ENCODE data around the gene SLC25A41.
"Not testable (repeated sequence)": the region's sequence is repeated elsewhere in the genome, so short reads cannot be mapped to it uniquely, and the experiment has no call there.

Gene SLC25A41

DNA sequence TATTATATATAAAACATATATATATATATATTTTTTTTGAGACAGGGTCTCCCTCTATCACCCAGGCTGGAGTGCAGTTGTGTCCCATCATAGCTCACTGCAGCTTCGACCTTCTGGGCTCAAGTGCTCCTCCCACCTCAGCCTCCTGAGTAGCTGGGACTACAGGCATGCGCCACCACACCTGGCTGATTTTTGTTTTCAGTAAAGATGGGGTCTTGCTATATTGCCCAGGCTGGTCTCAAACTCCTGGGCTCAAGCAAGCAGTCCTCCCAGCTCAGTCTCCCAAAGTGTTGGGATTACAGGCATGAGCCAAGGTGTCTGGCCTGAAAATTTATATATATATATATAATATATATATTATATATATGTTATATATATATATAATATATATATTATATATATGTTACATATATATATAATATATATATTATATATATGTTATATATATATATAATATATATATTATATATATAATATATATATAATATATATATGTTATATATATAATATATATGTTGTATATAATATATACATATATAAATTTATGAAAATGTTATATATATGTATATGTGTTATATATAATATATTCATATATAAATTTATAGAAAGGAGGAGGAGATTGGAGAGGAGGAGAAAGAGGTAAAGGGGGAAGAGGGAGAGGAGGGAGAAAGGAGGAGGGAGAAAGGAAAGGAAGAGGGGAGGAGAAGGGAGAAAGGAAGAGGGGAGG lies 4.7 kb downstream of the SLC25A41 start:
- DNase-seq (ENCODE audit: low spot score), result not testable (repeated sequence)

GRCh38 chr19:6427131-6427530 lies 6.4 kb downstream of the SLC25A41 start:
- DNase-seq (ENCODE audit: low spot score), result no peak

DNA sequence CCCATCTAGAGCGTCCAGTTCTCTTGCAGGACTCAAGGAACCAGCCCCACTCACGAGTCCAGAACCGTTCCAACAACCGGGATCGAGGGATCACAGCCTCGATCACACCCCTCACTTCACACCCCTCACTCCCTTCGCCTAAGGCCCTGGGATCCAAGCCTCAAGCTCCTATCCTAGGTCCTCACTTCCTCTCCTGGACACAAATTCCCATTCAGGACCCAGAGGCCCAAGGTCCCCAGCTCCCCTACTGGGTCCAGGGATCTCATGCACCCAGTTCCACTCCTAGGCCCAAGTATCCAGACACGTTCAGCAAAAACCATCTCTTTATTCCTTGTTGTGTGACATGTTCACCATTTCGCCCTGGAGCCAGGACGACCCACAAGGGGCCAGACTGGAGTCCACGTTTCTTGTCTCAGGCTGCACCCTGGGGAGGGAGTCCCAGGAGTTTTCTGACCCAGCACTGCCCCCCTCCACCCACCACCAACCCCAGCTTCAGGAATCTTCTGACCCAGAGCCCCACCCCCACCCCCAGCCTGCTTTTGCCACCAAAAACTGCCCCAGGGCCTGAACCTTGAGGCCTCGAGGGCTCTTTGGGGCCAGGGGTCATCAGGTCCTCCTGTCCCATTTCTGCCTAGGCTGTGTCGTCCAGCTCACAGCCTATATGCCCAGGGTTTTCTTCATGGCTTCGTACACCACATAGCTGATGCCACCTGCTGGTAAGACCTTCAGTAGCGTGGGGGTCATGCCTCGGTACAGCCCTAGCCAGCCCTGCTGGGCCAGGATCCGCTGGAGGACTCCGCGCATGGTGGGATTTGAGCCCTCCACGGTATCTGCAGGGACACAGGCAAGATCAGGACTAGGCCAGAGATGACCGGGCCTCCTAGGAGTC lies 7.6 kb downstream of the SLC25A41 start:
- DNase-seq (ENCODE audit: low spot score), result no peak

DNA sequence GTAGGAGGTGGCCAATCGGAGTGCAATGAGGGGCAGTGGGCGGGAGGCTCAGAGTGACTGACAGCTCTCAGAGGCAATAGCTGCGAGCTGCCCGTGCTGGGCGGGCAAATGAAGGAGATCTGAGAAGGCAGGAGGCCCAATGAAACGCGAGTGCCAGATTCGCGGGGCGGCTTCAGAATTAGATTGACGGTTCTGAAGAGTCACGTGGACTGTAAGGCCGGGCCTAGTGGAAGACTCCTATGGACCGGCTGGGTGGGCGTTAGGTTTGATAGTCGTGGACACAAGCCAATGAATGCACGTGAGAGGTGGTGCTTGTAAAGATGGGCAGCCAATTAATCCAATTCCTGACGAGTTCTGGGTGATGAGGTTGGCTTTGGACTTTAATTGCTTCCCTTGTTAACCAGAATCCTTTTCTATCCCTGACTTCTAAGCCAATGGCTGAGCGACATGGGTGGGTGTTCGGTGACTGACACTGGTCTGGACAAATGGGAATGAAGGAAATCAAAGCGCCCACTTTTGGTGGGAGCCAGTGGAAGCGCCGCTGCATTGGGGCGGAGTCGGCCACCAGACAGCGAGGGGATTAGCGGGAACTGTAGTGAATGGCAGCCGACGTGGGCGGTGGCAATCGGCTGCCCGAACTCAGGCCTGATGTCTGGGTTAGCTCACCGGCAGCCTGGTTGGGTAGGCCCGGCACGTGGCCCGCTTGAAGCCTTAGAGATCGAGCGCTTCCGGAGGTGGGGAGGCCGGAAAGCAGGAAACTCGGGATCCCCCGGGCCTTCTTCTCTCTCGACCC lies 8.4 kb downstream of the SLC25A41 start:
- DNase-seq (ENCODE audit: low spot score), result peak; percentile 99

DNA sequence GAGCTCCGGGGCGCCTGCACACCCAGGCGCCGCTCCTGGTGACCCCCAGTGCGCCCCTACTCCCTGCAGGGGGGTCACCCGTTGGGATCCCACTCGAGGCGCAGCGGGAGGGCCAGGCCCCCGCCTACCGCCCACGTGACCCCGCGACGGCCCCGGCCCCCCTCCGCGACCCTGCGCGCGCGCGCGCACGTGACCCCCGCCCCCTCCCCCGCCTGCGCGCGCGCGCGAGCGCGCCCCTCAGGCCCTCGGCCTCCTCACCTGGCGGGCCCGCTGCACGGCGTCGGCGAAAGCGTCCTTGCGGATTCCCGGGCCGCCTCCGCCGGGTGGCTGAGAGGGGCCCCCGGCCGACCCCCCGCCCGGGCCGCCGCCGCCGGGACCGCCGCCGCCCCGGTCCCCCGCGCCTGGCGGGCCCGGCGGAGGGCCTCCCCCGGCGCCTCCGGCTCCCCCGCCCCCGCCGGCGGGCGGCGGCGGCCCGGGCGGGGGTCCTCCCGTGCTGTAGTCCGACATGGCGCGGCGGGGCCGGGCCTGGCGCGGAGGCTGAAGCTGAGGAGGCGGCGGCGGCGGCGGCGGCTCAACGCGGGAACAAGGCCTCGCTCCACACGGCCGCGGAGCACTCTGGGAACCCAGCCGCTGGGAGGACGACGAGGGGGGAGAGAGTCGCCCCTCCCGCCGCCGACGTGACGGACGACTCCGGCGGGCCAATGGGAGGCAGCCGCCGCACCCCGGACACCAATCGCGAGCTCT lies 9.2 kb downstream of the SLC25A41 start, which contains the start of gene KHSRP:
Gene KHSRP, minus strand, starts transcription at position 617 of the 744 bp plus-strand sequence. Its CDS starts 110 bp downstream, at position 507.
- no peak for DNase-seq (ENCODE audit: low spot score)

- DNase-seq (ENCODE audit: low spot score), result no peak
Measured at GRCh38 chr19:6423499-6424194, 9.9 kb downstream of the SLC25A41 start.

- no peak for DNase-seq (ENCODE audit: low spot score)
Measured at GRCh38 chr19:6421075-6422014, 12.2 kb downstream of the SLC25A41 start.

- DNase-seq (ENCODE audit: low spot score), result no peak
Measured at GRCh38 chr19:6418562-6418932, 15.0 kb downstream of the SLC25A41 start.

DNA sequence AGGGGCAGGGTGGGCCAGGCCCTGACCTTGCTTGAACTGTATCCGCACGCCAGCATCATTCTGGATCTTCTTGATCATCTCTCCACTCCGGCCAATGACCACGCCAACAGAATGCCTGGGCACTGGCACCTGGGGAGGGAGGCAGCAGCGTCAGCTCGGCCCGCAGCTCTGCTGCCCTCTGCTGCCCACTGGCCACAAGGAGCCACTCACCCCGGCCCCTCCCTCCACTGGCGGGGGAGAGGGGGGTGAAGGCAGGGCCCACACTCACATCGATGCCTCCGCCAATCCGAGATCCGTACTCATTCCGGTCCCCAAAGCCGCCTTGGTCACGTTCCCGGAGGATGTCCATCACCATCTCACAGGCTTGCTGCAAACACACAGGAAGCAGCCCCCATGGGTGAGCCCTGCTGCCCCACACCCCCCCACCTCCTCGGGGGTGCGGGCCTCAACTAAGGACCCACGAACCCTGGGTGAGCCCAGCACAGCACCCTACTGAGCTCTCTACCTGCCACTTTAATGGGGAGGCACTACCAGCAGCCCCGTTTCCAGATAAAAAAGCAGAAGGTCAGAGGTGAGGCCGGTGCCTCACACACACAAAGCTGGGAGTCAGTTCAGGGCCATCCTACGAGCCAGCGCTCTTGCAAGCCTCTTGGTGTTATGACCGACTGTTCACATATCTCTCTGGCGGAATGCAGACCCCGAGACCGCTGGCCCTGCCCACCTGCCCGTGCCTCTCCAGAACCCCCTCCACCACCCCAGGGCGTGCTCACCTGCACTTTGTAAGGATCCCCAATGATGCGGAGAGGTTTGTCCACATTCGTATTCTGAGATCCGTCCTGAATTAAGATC lies 15.6 kb downstream of the SLC25A41 start:
- no peak for DNase-seq (ENCODE audit: low spot score)

DNA sequence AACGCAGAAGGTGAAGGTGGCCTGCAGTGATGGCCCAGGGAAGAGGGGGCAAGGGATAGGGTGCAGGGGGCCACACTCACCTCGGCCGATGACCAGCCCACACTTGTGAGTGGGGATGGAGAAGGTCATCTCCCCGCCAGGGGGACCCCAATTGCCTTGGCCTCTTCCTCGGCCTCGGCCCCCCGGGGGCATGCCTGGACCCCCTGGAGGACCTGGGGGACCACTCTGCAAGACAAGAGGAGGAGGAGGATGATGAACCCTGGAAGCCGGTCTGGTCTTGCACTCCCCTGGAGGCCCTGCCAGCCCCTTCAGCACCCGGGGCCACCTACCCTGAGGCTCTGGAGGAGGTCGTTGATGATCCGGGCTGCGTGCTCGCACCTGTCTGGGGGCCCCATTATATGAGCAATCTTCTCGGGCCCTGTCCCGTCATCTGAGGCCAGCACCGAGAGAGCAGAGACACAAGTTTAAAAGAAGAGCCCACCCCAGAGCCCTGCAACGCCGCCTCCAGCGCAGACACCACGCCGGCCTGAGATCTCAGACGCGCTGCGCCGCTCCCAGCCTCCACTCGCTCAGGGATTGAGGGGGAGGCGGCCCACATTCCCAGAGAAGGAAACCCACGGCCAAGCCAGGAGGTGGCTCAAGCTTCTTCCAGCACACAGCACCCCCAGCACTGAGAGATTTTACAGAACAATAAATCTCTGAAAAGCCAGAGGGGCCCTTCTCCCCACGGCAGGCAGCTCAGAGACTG lies 16.7 kb downstream of the SLC25A41 start:
- DNase-seq (ENCODE audit: low spot score), result no peak

- no peak for DNase-seq (ENCODE audit: low spot score)
Measured at GRCh38 chr19:6415591-6416190, 17.9 kb downstream of the SLC25A41 start.

DNA sequence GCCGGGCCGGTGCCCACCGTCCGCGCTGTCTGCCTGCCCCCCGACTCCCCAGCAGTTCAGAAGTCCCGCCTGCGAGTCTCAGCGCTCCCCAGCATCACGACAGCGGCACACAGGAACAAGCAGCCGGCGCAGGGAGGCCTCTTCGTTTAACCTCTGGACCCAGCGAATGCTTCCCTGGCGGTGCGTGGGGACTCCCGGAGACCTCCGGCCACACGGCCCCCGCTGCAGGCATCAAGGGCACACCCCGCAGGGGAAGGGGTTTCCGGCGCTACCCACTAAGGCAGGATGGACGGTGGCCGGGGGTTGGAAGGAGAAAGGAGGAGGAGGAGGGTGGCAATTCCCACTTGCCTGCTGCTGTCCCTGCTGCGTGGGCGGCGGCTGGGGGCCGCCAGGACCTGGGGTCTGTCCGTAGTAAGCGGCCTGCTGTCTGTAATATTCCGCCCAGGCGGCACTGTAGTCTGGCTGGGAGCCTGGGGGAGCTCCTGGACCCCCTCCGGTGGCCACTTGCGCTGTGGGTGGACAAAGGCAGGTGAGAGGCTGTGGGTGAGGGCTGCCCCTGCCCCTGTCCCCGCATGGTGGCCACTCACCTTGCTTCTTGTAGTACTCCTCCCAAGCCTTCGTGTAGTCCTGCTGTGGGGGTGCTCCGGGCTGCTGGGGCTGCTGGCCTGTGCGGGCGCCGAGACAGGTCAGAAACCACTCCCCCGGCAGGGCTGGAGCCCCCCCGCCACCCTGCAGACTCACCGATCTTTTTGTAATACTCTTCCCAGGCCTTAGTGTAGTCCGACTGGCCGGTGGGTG lies 18.6 kb downstream of the SLC25A41 start:
- DNase-seq (ENCODE audit: low spot score), result no peak

DNA sequence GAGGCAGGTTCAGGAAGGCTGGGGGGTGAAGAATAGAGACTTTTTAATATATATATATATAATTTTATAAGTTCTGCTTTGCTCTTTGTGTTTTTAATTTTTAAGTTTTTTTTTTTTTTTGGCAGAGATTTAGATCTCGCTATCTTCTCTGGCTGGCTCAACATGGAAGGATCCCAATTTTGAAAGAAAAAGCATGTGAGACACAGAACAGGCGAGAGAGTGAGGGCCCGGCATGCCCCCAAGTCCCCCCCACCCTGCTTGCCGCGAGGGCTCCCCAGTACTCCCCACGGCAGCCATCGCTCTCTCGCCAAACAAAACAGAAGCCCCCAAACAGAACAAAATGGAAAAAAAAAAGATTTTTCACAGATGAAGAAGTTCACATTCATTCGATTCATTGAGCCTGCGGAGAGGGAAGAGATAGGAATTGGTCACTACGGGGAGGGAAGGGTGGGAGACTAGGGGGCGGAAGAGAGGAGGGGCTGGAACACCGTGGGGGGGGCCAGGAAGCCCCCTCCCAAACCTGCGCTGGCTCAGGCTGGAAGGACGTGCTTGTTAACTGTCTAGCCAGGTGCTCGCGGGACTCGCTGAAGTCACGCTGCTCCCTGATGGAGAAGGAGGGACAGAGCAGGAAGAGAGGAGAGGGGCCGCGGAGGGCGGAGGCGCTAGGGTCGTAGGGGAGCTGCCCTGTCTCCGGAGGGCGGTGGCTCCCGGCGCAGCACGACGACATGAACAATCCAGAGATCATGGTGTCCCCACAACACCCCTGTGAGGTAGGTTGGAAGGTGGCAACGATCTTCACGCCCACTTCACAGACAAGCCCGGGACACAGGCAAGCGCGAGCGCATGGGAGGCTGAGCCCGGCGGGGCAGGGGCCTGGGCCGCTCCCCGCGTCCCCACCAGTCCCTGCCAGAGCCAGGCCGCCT lies 19.6 kb downstream of the SLC25A41 start:
- no peak for DNase-seq (ENCODE audit: low spot score)

DNA sequence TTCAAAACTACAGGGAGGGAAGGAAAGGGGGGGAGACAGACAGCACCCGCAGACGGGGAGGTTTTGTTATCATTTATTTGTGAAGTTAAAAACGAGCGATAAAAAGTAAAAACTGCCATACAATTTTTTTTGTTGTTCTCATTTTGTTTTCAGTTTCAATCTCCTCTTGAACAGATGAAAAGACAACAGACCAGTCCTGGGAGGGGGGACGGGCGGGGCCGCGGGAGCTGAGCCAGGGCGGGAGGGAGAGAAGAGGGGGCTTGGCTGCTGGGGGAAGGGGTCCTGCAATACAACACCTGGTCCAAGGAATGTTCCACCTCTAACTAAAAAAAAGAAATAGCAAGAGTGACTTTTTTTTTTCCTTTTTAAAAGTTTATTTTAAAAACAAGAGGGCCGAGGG lies 20.3 kb downstream of the SLC25A41 start:
- DNase-seq (ENCODE audit: low spot score), result no peak

- DNase-seq (ENCODE audit: low spot score), result no peak
Measured at GRCh38 chr19:6412447-6413091, 21.0 kb downstream of the SLC25A41 start.

Measured in left forelimb (tissue), 1 donor.